HG03025 (cell line): Measurements from ENCODE around the gene FTSJ3.
"Not testable (repeated sequence)": the region's sequence is repeated elsewhere in the genome, so short reads cannot be mapped to it uniquely, and the experiment has no call there.

Experiments
- ATAC-seq: cut with Tn5 transposase; IDR thresholded peaks from one replicate; pipeline ENCODE4 v1.9.1; 2021; ENCODE audit warnings: mild to moderate bottlenecking, moderate library complexity; ENCODE audit not compliant: unreplicated experiment, low FRiP score

FTSJ3 gene

GRCh38 chr17:63843387-63843888 is 16.0 kb upstream of the FTSJ3 start:
- ATAC-seq, result not testable (repeated sequence)

GRCh38 chr17:63842540-63843386 is 15.3 kb upstream of the FTSJ3 start, which contains the start of gene SMARCD2:
TSS of gene SMARCD2 (minus strand) at chr17:63842685. CDS start at chr17:63842674, 11 bp downstream.
- peak; percentile 69 for ATAC-seq

DNA sequence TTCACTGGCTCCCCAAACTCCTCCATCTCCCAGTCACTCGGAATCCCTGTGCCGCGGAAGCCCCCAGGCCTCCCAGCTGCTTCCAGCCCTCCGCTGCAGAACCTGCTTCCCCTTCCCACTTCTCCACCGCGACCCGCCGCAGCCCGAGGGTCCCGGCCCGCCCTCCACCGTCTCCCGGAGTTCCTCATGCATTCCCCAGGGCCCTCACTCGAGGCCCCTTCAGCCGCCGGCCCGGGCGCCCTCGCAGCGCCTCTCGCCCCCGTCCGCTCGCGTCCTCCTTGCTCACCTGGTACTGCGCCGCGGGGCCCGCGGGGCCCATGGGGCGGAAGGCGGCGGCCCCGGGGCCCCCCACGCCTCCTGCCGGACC is 14.7 kb upstream of the FTSJ3 start:
- no peak for ATAC-seq

DNA sequence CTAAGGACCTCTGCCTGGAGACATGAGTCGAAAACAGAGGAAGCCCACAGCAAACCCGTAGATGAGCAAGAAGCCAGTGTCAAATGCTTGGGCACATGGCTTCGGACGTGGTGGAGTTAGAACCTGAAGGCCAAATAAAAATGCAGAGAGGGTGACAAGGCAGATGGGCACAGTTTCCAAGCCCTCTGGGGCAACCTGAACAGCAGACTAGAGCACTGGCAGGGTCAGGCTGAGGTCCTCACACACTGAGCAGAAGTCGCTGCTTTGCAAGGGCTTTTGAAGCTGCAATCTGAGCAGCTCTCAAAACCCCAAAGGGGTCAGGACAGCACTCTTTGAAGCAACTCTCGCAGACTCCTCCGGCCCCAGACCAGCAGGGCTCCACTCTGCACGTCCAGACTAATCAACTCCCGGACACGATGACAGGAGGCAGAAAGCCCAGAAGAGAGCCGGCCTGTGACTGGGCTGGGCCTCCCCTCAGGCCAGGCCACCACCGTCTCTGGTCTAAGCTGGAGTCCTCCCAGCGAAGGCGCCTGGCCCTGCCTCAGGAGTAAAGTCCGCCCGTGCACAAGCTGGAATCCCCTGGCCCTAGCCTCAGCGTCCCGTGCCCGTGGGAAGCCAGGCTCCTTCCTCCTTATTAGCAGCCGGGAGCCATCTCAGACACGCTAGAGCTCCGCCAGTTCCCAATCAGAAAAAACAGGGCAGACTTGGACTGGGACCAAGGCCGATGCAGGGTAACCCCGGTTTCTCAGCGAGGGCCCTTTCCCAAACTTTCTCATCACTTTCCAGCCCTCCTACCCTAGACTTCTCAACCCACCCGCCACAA is 14.1 kb upstream of the FTSJ3 start:
- no peak for ATAC-seq

DNA sequence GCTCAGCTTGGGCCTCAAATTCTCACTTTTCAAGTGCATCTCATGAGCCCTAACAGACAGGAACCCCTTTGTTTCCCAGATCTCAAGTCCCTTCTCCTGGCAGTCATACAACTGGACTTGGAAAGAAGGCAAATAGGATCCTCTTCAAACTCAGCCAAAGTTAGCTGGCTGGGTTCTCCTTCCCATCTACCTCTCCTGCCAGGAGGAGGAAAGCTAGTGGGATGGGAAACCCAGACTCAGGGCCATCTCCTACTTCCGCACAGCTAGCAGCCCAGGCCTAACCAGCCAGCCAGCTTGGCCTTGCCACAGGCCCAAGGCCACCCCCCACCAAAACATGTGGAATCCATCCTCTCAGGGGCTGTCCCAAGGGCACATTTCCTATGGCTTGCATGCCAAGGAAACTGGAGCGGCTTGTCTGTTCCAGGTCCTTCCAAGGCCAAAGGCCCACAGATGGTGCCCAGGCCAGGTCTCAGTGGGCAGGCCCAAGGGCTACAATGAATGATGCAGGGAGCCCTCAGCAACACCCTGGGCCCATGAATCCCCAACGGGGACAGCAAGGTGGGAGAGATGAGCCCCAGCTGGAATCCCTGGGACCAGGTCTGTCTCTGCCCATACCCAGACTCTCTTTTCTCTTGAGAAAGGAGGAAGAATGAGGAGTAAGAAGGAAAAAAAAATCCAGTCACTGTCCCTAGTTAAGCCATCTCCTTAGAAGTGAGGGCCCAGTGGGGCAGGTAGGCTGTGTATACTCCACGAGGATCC is 13.3 kb upstream of the FTSJ3 start:
- no peak for ATAC-seq

DNA sequence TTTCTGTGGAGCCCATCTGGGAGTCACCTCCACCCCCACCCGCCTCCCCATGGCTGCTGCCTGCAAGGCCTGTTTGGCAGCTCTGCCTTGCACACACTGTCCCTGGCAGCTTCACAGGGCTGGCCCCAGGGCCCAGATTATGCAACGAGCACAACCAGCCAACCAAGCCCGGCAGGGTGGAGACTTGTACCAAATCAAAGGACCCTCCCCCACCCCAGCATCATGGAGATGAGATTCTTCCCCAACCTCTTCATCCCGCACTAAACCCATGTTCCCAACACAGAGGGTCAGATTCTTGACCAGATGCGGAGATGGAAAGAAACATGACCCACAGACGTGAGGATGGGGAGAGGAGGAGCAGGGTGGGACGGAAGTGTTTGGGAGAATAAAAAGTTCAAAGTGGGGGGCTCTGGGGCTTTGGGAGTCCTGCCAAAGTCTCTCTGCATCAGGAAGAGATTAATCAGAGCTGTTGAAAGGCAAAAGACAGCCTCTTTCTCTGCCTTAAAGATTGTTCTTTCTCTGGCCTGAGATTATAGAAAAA is 11.2 kb upstream of the FTSJ3 start:
- ATAC-seq, result no peak

DNA sequence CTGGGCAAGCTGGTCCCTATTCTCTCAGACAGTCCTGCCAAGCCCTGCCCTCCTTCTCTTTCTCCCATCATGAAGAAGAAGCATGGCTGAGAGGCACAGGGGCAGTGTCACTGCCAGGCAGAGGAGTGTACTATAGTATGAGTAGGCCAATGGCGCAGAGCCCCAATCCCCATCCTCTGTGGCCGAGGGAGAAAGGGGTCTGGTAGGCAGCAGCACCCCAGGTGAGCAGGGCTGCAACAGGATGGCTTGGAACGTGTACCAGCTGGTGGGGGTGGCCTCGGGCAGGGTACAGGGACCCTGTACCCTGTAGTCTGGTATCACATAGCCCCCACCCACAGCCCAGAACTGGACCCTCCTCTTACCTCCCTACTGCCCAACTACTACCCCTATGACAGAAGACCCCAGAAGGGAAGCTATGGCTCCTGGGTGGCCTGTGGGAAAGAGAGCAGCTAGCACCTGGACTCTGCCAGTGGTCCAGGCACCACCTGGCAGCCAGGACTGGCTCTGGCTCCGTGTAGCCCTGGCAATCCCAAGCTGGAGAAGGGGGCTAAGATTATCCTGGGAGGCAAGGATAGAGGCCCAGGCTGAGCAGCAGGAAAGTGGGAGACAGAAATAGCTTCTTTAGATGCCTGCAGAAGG is 10.6 kb upstream of the FTSJ3 start:
- no peak for ATAC-seq

DNA sequence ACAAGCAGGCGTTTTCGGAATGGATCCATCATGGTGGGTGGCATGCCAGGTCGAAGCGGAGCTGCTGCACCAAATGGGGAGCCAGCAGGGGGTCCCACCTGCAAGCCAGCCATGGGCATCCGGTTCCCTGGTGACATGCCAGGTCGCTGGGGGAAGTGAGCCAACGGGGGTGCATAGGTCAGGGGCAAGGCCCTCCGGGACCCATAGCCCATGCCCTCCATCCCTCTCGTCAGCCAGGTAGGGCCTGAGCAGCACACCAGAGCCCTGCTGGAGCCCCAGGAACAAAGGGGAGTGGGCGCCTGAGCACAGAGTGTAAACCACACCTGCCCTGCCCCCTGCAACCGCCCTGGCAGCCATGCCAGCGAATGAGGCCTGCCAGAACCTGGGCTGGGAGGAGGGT is 10.0 kb upstream of the FTSJ3 start:
- ATAC-seq, result no peak

DNA sequence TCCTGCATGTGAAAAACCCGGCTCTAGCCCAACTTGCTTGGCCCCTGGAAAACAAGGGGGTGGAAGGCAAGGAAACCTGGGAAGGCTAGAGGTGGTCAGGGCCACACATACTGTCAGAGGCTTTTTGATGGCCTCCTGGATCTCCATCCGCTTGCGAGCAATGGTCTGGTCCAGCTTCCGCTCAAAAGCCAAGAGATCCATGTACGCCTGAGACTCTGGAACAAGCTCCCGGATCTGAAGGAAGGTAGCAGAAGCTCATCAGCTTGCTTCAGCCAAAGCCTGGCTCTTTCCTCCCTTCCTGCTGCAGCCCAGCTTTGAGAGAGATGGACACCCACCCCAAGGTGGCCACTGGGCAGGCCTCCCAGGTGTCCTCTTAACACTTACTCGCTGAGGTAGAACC is 9.3 kb upstream of the FTSJ3 start:
- no peak for ATAC-seq

GRCh38 chr17:63835167-63835720 is 7.8 kb upstream of the FTSJ3 start:
- ATAC-seq, result no peak

GRCh38 chr17:63834431-63835166 is 7.1 kb upstream of the FTSJ3 start:
- ATAC-seq, result no peak

DNA sequence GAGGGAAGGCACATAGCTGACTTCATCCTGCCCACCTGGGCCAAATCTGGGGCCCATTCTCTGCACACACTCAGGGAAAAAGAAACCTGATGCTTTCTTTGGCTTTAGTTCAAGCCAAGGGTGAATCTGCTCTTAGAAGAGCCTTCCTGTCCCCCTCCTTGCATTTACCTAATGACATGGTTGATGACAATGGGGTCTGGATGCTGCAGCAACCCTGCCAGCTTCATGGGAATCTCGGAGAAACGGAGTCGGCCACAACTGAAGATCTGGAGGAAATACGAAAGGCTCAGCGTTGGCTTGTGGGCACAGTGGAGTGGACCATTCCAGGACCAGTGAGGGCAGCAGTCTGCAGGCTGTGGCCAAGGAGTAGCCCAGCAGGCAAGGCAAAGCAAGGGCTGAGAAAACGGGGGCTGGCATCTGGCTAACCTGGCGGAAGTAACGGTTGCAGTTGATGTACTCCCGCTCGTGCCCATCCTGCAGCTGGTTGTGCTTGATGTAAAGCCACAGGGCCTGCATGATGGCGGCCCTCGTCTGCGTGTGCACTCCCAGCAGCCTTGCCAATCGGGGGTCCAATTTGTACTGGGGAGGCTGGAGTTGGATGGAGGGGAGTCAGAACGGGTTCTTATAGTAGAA is 6.4 kb upstream of the FTSJ3 start:
- no peak for ATAC-seq

DNA sequence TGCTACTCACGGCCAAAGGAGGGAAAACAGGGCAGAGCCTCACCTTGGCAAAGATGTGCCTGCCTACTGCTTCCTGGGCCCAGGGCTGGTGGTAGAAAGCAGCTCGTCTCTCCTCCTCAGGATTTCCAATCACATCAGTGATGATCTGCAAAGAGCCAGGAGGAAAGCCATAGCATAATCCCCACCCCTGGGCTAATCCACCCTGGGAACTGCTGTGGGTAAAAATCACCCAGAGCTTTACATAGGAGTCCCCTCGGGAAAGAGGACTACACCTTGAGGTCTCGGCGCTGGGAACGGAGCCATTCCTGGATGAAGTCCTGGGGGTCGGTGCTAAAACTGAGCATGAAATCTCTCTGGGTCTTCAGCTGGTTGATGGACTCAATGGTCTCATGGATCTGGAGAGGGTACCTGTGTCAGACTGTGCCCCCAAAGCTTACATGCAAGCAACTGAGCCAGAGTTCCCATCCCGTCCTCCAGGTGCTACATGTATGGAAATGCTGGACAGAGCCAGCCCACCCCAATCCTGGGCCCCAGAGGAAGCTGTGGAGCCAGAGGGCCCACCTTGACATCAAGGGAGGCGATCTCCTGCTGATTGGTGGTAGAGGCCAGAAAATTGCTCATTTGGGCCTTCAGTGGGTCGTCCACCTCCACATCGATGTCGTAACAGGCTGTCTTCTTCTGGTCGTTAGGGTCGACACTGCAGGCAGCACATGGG is 5.7 kb upstream of the FTSJ3 start:
- no peak for ATAC-seq

GRCh38 chr17:63832455-63832854 is 5.0 kb upstream of the FTSJ3 start:
- ATAC-seq, result no peak

- no peak for ATAC-seq
These were observed 4.6 kb upstream of the FTSJ3 start for GRCh38 chr17:63832014-63832413.

DNA sequence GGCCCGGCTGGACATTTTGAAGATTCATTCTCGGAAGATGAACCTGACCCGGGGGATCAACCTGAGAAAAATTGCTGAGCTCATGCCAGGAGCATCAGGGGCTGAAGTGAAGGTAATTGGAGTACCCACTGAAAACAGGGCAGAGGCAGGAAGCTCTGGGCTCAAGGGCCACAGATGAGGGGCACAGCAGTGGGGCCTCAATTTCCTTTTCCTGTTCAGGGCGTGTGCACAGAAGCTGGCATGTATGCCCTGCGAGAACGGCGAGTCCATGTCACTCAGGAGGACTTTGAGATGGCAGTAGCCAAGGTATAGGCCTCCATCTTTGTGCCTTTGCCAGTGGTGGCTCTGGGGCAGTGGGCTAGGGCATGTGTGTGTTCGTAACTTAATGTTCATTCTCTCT is 4.0 kb upstream of the FTSJ3 start:
- no peak for ATAC-seq

GRCh38 chr17:63830904-63831491 is 3.5 kb upstream of the FTSJ3 start:
- ATAC-seq, result no peak

- no peak for ATAC-seq
These were observed 2.8 kb upstream of the FTSJ3 start for GRCh38 chr17:63830278-63830677.
